Liver (tissue), 9 donors: ENCODE results near the gene PLEKHA6. TPM values are rescaled to one million over a fixed set of nuclear protein-coding genes. Genes with fewer than 3 reads are reported as not detected.

ENCODE experiments used
- DNase-seq: peaks from one replicate; pipeline ENCODE4 v3.0.0-alpha.2; 2017; ENCODE audit warnings: low spot score
- H3K27ac ChIP-seq, 2 donors: one replicate each; pipeline ENCODE4 v1.7.0; 2013; ENCODE audit warnings: inconsistent platforms in 2 of 2, low read length in 2 of 2, control low read depth in 1 of 2, low read depth in 1 of 2, mild to moderate bottlenecking in 1 of 2
- H3K27me3 ChIP-seq, 4 donors: one replicate each; pipeline versions ENCODE4 v1.6.1 to v1.7.0; 2013; ENCODE audit warnings: low read length in 3 of 4, inconsistent platforms in 1 of 4, mild to moderate bottlenecking in 1 of 4, moderate library complexity in 1 of 4; ENCODE audit not compliant: control insufficient read depth in 4 of 4, insufficient read depth in 4 of 4
- H3K36me3 ChIP-seq, 4 donors: one replicate each; pipeline versions ENCODE4 v1.6.1 to v1.7.0; 2013; ENCODE audit warnings: low read length in 3 of 4, mild to moderate bottlenecking in 3 of 4, low read depth in 1 of 4, moderate library complexity in 1 of 4; ENCODE audit not compliant: control insufficient read depth in 4 of 4, insufficient read depth in 3 of 4
- H3K4me1 ChIP-seq, 4 donors: one replicate each; pipeline versions ENCODE4 v1.6.1 to v1.7.0; 2013; ENCODE audit warnings: low read length in 3 of 4, mild to moderate bottlenecking in 3 of 4, moderate library complexity in 1 of 4; ENCODE audit not compliant: control insufficient read depth in 4 of 4, insufficient read depth in 4 of 4
- H3K4me3 ChIP-seq, 3 donors: one replicate each; pipeline versions ENCODE4 v1.6.1 to v1.7.0; 2013; ENCODE audit warnings: low read length in 3 of 3, control low read depth in 1 of 3, low read depth in 1 of 3, mild to moderate bottlenecking in 1 of 3
- H3K9ac ChIP-seq, 2 donors: one replicate each; pipeline ENCODE4 v1.7.0; 2013; ENCODE audit warnings: low read length in 2 of 2, mild to moderate bottlenecking in 2 of 2, moderate library complexity in 2 of 2, control low read depth in 1 of 2, low read depth in 1 of 2
- H3K9me3 ChIP-seq, 4 donors: one replicate each; pipeline versions ENCODE4 v1.6.1 to v1.7.0; 2013; ENCODE audit warnings: low read length in 3 of 4; ENCODE audit not compliant: control insufficient read depth in 4 of 4
- EGR1 ChIP-seq, 2 donors: IDR thresholded peaks; 2 replicates each; pipeline ENCODE4 v1.6.1; 2016 to 2018; ENCODE audit warnings: antibody characterized with exemption in 2 of 2, low read depth in 2 of 2
- FOXA1 ChIP-seq: IDR thresholded peaks from 2 replicates; pipeline ENCODE4 v1.6.1; 2016; ENCODE audit warnings: antibody characterized with exemption
- FOXA2 ChIP-seq: IDR thresholded peaks from 2 replicates; pipeline ENCODE4 v1.6.1; 2016; ENCODE audit warnings: antibody characterized with exemption
- GABPA ChIP-seq, 2 donors: IDR thresholded peaks in 1 of 2; conservative IDR thresholded peaks in 1 of 2; 2 replicates each; pipeline ENCODE4 v1.6.1; 2016; ENCODE audit warnings: antibody characterized with exemption in 2 of 2, mild to moderate bottlenecking in 1 of 2, moderate library complexity in 1 of 2
- HNF4A ChIP-seq, 2 donors: conservative IDR thresholded peaks; 2 replicates each; pipeline ENCODE4 v1.6.1; 2016; ENCODE audit warnings: antibody characterized with exemption in 2 of 2, mild to moderate bottlenecking in 2 of 2
- HNF4G ChIP-seq: IDR thresholded peaks from 2 replicates; pipeline ENCODE4 v1.6.1; 2016; ENCODE audit warnings: antibody characterized with exemption
- JUND ChIP-seq, 2 donors: IDR thresholded peaks; 2 replicates each; pipeline ENCODE4 v1.6.1; 2016; ENCODE audit warnings: antibody characterized with exemption in 2 of 2
- NR2F2 ChIP-seq: IDR thresholded peaks from 2 replicates; pipeline ENCODE4 v1.6.1; 2016; ENCODE audit warnings: antibody characterized with exemption
- RAD21 ChIP-seq, 2 donors: IDR thresholded peaks; 2 replicates each; pipeline ENCODE4 v1.6.1; 2016; ENCODE audit warnings: antibody characterized with exemption in 2 of 2, mild to moderate bottlenecking in 2 of 2
- RXRA ChIP-seq, 2 donors: IDR thresholded peaks; 2 replicates each; pipeline ENCODE4 v1.6.1; 2017 to 2018; ENCODE audit warnings: antibody characterized with exemption in 2 of 2, mild to moderate bottlenecking in 1 of 2
- SP1 ChIP-seq: IDR thresholded peaks from 2 replicates; pipeline ENCODE4 v1.6.1; 2018; ENCODE audit warnings: antibody characterized with exemption, mild to moderate bottlenecking
- TAF1 ChIP-seq: conservative IDR thresholded peaks from 2 replicates; pipeline ENCODE4 v1.6.1; 2016; ENCODE audit warnings: antibody characterized with exemption, mild to moderate bottlenecking
- YY1 ChIP-seq: IDR thresholded peaks from 2 replicates; pipeline ENCODE4 v1.6.1; 2016; ENCODE audit warnings: antibody characterized with exemption, mild to moderate bottlenecking
- WGBS: extraction: QIAGEN DNeasy Blood & Tissue Kit; methylation state at CpG from one replicate; pipeline ENCODE4 v1.1.7; 2013; 5-methylcytosine and 5-hydroxymethylcytosine counted together
- polyA plus RNA-seq, 2 donors: library from polyadenylated mRNA; stranded (reverse) in 1 of 2; unstranded in 1 of 2; fragments of 200-250 nt in 1 of 2; fragments of >200 nt in 1 of 2; fragmentation: Nextera tagmentation in 1 of 2; extraction: Ambion mirVana in 1 of 2; gene quantifications; one replicate each; pipeline versions ENCODE4 v1.2.1 to v1.2.3, GENCODE V29; 2013 to 2015
- total RNA-seq, 2 donors: library from RNA; depleted of rRNA; stranded (reverse); fragments of >200 nt; gene quantifications; one replicate each; pipeline ENCODE4 v1.2.3, GENCODE V29; 2014
- TF ChIP-seq, protein P1 (sequence below): fragments of 150-350 bp; IDR thresholded peaks from 2 replicates; pipeline ENCODE4 v1.5.1; 2017; ENCODE audit warnings: improper control_type of control experiment, low read depth, low read length; ENCODE audit not compliant: missing input control
- TF ChIP-seq, protein P2 (sequence below): IDR thresholded peaks from 2 replicates; pipeline ENCODE4 v1.6.1; 2016; ENCODE audit warnings: antibody characterized with exemption, mild to moderate bottlenecking
- TF ChIP-seq, protein P3 (sequence below): IDR thresholded peaks from 2 replicates; pipeline ENCODE4 v1.6.1; 2016; ENCODE audit warnings: antibody characterized with exemption
- TF ChIP-seq, protein P4 (sequence below): IDR thresholded peaks from 2 replicates; pipeline ENCODE4 v1.6.1; 2016; ENCODE audit warnings: antibody characterized with exemption
- donor health status: healthy.
- donor health status: healthy.
- donor health status: healthy.
- donor health status: healthy.
- donor health status: healthy.

Gene PLEKHA6
- total and polyA plus RNA-seq, 4 donors: 5.3 to 12.8 (median 7.6) TPM

DNA sequence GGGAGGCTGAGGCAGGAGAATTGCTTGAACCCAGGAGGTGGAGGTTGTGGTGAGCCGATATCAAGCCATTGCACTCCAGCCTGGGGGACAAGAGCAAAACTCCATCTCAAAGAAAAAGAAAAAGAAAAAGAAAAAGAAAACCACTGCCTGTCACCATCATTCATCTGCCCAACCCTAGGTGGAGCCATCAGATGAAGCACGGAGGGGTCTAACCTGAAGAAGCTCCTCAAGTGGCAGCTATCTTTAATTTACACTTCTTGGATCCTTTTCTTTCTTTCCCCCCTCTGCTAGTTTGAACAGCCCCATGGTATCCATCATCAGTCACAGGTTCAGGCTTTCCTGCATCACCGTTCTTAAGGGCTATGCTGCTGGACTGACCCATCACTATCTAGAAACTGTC is 57.0 kb downstream of the PLEKHA6 start:
- H3K36me3 ChIP-seq: no peaks in the 10 kb centered on the region
- DNase-seq: no peak
- no peak overlapping the region for H3K9ac ChIP-seq
- peaks cover 2 to 10% (median 8%) of the 10 kb centered on the region in 4 donors for H3K4me1 ChIP-seq
- H3K27me3 ChIP-seq: no peaks in the 10 kb centered on the region
- TF ChIP-seq RAD21 (IDR thresholded peaks at IDR 0.05): no peak
- TF ChIP-seq FOXA1: no peak
- no peak for TF ChIP-seq YY1
- no peaks in the 10 kb centered on the region for H3K9me3 ChIP-seq
- no peak overlapping the region for H3K27ac ChIP-seq
- no peak overlapping the region for H3K4me3 ChIP-seq
- 98% methylated on average over 3 of the region's 3 CpGs for WGBS

DNA sequence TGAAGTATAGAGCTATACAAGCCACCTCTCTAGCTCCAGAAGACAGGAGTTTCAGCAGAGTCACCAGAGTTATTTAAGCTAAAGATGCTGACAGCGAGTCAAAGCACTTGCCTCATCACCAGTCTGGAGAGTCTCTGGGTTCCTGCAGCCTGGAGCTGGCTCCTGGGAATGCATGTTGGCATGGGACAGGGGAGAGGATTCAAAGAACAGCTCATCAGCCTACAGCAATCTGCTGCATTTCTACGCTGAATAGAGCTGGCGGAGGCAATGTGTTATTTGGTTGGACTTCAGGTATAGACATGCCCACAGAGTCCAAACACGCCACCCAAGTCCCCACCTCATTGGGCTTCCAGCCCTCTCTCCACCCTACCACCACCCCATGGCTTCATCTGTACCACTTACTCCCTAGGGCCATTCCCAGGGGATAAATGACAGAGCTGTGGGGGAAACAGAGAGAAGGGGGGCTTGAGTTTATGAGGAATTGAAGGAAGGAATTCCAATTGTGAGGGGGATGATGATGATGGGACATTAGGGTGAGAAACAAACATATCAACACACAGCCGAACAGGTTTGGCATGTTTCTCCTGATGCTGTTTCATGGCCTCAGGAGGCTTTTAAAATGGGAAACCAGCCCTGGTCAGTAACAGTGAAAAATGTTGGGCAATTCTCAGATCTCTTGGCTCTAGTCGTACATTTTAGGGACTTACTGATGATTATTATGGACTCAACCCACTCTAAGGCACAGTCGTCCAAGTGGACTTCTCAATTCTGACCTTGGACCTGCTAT is 58.4 kb downstream of the PLEKHA6 start:
- 93% methylated on average over 7 of the region's 7 CpGs for WGBS
- Histone ChIP-seq H3K27ac (no peak overlapping the region), H3K9me3 (no peaks in the 10 kb centered on the region), H3K27me3 (no peaks in the 10 kb centered on the region), H3K4me3 (no peak overlapping the region), H3K36me3 (no peaks in the 10 kb centered on the region), H3K4me1 (peaks cover 0 to 5% (median 3%) of the 10 kb centered on the region in 4 donors), H3K9ac (no peak overlapping the region)
- TF ChIP-seq FOXA1 (no peak), NR2F2 (no peak), TAF1 (no peak), RAD21 (IDR thresholded peaks at IDR 0.05) (no peak), SP1 (no peak), RXRA (IDR thresholded peaks at IDR 0.05) (no peak), HNF4G (no peak), FOXA2 (no peak), EGR1 (IDR thresholded peaks at IDR 0.05; ENCODE audit: low read depth in 2 of 2) (no peak), HNF4A (conservative IDR thresholded peaks at IDR 0.05) (no peak), GABPA (IDR thresholded peaks at IDR 0.05 in 1 of 2, conservative IDR thresholded peaks at IDR 0.05 in 1 of 2) (no peak), JUND (IDR thresholded peaks at IDR 0.05) (no peak)
- TF ChIP-seq, protein P1, sequence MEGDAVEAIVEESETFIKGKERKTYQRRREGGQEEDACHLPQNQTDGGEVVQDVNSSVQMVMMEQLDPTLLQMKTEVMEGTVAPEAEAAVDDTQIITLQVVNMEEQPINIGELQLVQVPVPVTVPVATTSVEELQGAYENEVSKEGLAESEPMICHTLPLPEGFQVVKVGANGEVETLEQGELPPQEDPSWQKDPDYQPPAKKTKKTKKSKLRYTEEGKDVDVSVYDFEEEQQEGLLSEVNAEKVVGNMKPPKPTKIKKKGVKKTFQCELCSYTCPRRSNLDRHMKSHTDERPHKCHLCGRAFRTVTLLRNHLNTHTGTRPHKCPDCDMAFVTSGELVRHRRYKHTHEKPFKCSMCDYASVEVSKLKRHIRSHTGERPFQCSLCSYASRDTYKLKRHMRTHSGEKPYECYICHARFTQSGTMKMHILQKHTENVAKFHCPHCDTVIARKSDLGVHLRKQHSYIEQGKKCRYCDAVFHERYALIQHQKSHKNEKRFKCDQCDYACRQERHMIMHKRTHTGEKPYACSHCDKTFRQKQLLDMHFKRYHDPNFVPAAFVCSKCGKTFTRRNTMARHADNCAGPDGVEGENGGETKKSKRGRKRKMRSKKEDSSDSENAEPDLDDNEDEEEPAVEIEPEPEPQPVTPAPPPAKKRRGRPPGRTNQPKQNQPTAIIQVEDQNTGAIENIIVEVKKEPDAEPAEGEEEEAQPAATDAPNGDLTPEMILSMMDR: no peak
- TF ChIP-seq, protein P2, sequence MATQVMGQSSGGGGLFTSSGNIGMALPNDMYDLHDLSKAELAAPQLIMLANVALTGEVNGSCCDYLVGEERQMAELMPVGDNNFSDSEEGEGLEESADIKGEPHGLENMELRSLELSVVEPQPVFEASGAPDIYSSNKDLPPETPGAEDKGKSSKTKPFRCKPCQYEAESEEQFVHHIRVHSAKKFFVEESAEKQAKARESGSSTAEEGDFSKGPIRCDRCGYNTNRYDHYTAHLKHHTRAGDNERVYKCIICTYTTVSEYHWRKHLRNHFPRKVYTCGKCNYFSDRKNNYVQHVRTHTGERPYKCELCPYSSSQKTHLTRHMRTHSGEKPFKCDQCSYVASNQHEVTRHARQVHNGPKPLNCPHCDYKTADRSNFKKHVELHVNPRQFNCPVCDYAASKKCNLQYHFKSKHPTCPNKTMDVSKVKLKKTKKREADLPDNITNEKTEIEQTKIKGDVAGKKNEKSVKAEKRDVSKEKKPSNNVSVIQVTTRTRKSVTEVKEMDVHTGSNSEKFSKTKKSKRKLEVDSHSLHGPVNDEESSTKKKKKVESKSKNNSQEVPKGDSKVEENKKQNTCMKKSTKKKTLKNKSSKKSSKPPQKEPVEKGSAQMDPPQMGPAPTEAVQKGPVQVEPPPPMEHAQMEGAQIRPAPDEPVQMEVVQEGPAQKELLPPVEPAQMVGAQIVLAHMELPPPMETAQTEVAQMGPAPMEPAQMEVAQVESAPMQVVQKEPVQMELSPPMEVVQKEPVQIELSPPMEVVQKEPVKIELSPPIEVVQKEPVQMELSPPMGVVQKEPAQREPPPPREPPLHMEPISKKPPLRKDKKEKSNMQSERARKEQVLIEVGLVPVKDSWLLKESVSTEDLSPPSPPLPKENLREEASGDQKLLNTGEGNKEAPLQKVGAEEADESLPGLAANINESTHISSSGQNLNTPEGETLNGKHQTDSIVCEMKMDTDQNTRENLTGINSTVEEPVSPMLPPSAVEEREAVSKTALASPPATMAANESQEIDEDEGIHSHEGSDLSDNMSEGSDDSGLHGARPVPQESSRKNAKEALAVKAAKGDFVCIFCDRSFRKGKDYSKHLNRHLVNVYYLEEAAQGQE: no peak
- TF ChIP-seq, protein P3, sequence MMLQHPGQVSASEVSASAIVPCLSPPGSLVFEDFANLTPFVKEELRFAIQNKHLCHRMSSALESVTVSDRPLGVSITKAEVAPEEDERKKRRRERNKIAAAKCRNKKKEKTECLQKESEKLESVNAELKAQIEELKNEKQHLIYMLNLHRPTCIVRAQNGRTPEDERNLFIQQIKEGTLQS: no peak
- TF ChIP-seq, protein P4, sequence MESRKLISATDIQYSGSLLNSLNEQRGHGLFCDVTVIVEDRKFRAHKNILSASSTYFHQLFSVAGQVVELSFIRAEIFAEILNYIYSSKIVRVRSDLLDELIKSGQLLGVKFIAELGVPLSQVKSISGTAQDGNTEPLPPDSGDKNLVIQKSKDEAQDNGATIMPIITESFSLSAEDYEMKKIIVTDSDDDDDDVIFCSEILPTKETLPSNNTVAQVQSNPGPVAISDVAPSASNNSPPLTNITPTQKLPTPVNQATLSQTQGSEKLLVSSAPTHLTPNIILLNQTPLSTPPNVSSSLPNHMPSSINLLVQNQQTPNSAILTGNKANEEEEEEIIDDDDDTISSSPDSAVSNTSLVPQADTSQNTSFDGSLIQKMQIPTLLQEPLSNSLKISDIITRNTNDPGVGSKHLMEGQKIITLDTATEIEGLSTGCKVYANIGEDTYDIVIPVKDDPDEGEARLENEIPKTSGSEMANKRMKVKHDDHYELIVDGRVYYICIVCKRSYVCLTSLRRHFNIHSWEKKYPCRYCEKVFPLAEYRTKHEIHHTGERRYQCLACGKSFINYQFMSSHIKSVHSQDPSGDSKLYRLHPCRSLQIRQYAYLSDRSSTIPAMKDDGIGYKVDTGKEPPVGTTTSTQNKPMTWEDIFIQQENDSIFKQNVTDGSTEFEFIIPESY: no peak
- no peak for DNase-seq
